H54 (cell line): ENCODE data around the gene GNG3.
A peak's percentile ranks its signal among the peaks of the same experiment; 100 is the strongest.
"Not testable (repeated sequence)": the region's sequence is repeated elsewhere in the genome, so short reads cannot be mapped to it uniquely, and the experiment has no call there.

ENCODE experiments used
- DNase-seq: peaks from one replicate; pipeline ENCODE4 v3.0.0; 2011; ENCODE audit warnings: low spot score, mixed read lengths; ENCODE audit not compliant: insufficient read length
- FAIRE-seq: peaks from 3 replicates; lab custom pipeline; 2011; peaks lifted over from hg19 to GRCh38; lab: Jason Lieb, UNC
- POLR2A ChIP-seq: IDR thresholded peaks from 2 replicates; pipeline ENCODE4 v1.6.1; 2011; ENCODE audit warnings: low read depth, mild to moderate bottlenecking, low read length

GNG3 gene

GRCh38 chr11:62677156-62677555 lies 30.3 kb upstream of the GNG3 start:
- no peak for FAIRE-seq
- no peak for DNase-seq
- no peak for TF ChIP-seq POLR2A

GRCh38 chr11:62677714-62678113 lies 29.8 kb upstream of the GNG3 start:
- DNase-seq, result no peak
- FAIRE-seq, result no peak
- no peak for TF ChIP-seq POLR2A

GRCh38 chr11:62678433-62678769 lies 29.1 kb upstream of the GNG3 start:
- DNase-seq, result no peak
- TF ChIP-seq POLR2A, result no peak
- FAIRE-seq, result no peak

- FAIRE-seq, result no peak
- peak; percentile 57 for TF ChIP-seq POLR2A
- peak; percentile 80 for DNase-seq
Observed at GRCh38 chr11:62678770-62679696, 28.4 kb upstream of the GNG3 start, which contains the start of gene UBXN1. TSS of gene UBXN1 (minus strand) at chr11:62679073. CDS start at chr11:62678923, 150 bp downstream.

GRCh38 chr11:62680825-62681240 lies 26.6 kb upstream of the GNG3 start:
- TF ChIP-seq POLR2A, result no peak
- peak; percentile 78 for DNase-seq
- FAIRE-seq, result no peak

GRCh38 chr11:62682518-62682917 lies 25.0 kb upstream of the GNG3 start:
- no peak for TF ChIP-seq POLR2A
- FAIRE-seq, result no peak

GRCh38 chr11:62687508-62688396 lies 19.7 kb upstream of the GNG3 start:
- TF ChIP-seq POLR2A, result no peak
- FAIRE-seq (no peak), DNase-seq (no peak)

More at GRCh38 chr11:62682518-62682917, 25.0 kb upstream of the GNG3 start:
- no peak for DNase-seq

GRCh38 chr11:62688491-62688890 lies 19.0 kb upstream of the GNG3 start:
- FAIRE-seq, result no peak
- no peak for TF ChIP-seq POLR2A

GRCh38 chr11:62689421-62690183 lies 17.9 kb upstream of the GNG3 start, which contains the start of gene LRRN4CL:
TSS of gene LRRN4CL (minus strand) at chr11:62689530. CDS start at chr11:62688508, 1,022 bp downstream.
- peak; percentile 77 for DNase-seq
- no peak for FAIRE-seq
- TF ChIP-seq POLR2A, result no peak

More at GRCh38 chr11:62688491-62688890, 19.0 kb upstream of the GNG3 start:
- no peak for DNase-seq

- FAIRE-seq, result not testable (repeated sequence)
Observed at GRCh38 chr11:62693624-62694023, 13.9 kb upstream of the GNG3 start.

GRCh38 chr11:62694455-62695167 lies 12.9 kb upstream of the GNG3 start:
- DNase-seq (peak; percentile 71), FAIRE-seq (no peak)
- TF ChIP-seq POLR2A, result no peak

More at GRCh38 chr11:62693624-62694023, 13.9 kb upstream of the GNG3 start:
- not testable (repeated sequence) for DNase-seq

- no peak for TF ChIP-seq POLR2A
- DNase-seq (no peak), FAIRE-seq (no peak)
Observed at GRCh38 chr11:62702246-62702645, 5.2 kb upstream of the GNG3 start.

- FAIRE-seq, DNase-seq: not testable (repeated sequence)
Observed at GRCh38 chr11:62703921-62704320, 3.6 kb upstream of the GNG3 start.
